OCI-LY1 (cell line): ENCODE results near the gene ADAT1.

Experiments used
- H2AFZ ChIP-seq: fragments of 200-600 bp; sonication (generic), shearing (Covaris generic); 2 replicates; pipeline ENCODE4 v1.6.0; 2014; ENCODE audit warnings: antibody characterized with exemption, mild to moderate bottlenecking, low read length
- H3F3A ChIP-seq: fragments of 200-600 bp; sonication (generic), shearing (Covaris generic); 2 replicates; pipeline ENCODE4 v1.6.0; 2014; ENCODE audit warnings: mild to moderate bottlenecking, antibody characterized with exemption, low read length, moderate library complexity; ENCODE audit not compliant: insufficient read depth
- H3K27ac ChIP-seq: fragments of 200-600 bp; sonication (generic); 2 replicates; pipeline ENCODE4 v1.5.1; 2014; ENCODE audit warnings: low read length, mixed run types, mild to moderate bottlenecking, low read depth; ENCODE audit not compliant: poor library complexity, severe bottlenecking
- H3K27me3 ChIP-seq: fragments of 200-600 bp; sonication (generic); 2 replicates; pipeline ENCODE4 v1.6.0; 2014; ENCODE audit warnings: antibody characterized with exemption, mild to moderate bottlenecking, low read length, moderate library complexity; ENCODE audit not compliant: insufficient read depth
- H3K36me3 ChIP-seq: fragments of 200-600 bp; sonication (generic); 2 replicates; pipeline ENCODE4 v1.6.1; 2014; ENCODE audit warnings: mild to moderate bottlenecking, antibody characterized with exemption, low read length, moderate library complexity, mixed read lengths; ENCODE audit not compliant: insufficient read depth
- H3K4me1 ChIP-seq: fragments of 200-600 bp; sonication (generic); 2 replicates; pipeline ENCODE4 v1.5.1; 2014; ENCODE audit warnings: mild to moderate bottlenecking, low read length, moderate library complexity; ENCODE audit not compliant: insufficient read depth, severe bottlenecking
- H3K4me2 ChIP-seq: fragments of 200-600 bp; sonication (generic), shearing (Covaris generic); 2 replicates; pipeline ENCODE4 v1.6.1; 2014; ENCODE audit warnings: low read length
- H3K4me3 ChIP-seq: fragments of 200-600 bp; sonication (generic); 2 replicates; pipeline ENCODE4 v1.5.1; 2014; ENCODE audit warnings: low read length, low read depth, mild to moderate bottlenecking, mixed read lengths; ENCODE audit not compliant: poor library complexity, severe bottlenecking
- H3K79me2 ChIP-seq: fragments of 200-600 bp; shearing (Covaris generic); 2 replicates; pipeline ENCODE4 v1.6.1; 2016; ENCODE audit warnings: mixed run types, low read length, mixed read lengths; ENCODE audit not compliant: insufficient read depth
- H3K9ac ChIP-seq: fragments of 200-600 bp; sonication (generic), shearing (Covaris generic); 2 replicates; pipeline ENCODE4 v1.6.1; 2014; ENCODE audit warnings: mild to moderate bottlenecking, low read length, mixed read lengths
- H3K9me2 ChIP-seq: fragments of 200-600 bp; sonication (generic), shearing (Covaris generic); 2 replicates; pipeline ENCODE4 v1.6.1; 2014; ENCODE audit warnings: low read depth, mild to moderate bottlenecking, low read length, mixed read lengths
- H3K9me3 ChIP-seq: fragments of 200-600 bp; shearing (Covaris generic); 2 replicates; pipeline ENCODE4 v1.6.1; 2014; ENCODE audit warnings: low read length, mixed read lengths
- H4K20me1 ChIP-seq: fragments of 200-600 bp; sonication (generic), shearing (Covaris generic); 2 replicates; pipeline ENCODE4 v1.6.0; 2016; ENCODE audit warnings: mild to moderate bottlenecking, low read length; ENCODE audit not compliant: insufficient read depth
- EZH2 ChIP-seq: fragments of 200-600 bp; sonication (generic), shearing (Covaris generic); IDR thresholded peaks from 2 replicates; pipeline ENCODE4 v1.8.0; 2017; ENCODE audit warnings: borderline replicate concordance, mixed run types, mild to moderate bottlenecking, antibody characterized with exemption, low read length, moderate library complexity, mixed read lengths
- TF ChIP-seq, protein P1 (sequence below): fragments of 200-600 bp; sonication (generic), shearing (Covaris generic); IDR thresholded peaks from 2 replicates; pipeline ENCODE4 v1.5.1; 2017; ENCODE audit warnings: mild to moderate bottlenecking, antibody characterized with exemption, low read length, moderate library complexity, mixed read lengths

Gene ADAT1

DNA sequence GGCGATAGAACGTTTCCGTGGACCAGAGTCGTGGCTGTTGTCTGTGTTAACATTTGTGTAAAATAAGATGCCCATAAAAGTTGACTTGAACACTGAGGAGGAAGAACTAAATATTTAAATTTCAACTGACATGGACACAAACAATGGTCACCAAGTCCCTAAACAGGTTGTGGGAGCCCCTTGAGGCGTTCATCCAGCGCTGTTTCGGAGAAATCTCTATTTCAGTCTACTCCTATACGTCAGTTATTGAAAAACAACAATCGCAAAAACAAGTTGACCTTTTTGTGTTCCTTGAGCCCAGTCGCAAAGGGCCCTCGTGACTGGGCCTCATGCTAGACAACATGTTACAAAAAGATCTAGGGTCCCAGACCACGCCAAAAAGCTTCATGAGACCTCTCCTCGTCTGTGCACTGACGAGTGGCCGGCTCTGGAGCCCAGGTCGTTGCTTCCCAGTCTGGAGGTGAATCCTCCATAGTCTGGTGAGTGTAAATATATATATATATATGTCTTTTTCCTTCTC lies 66.6 kb downstream of the ADAT1 start:
- H3K4me3 ChIP-seq: peak overlapping the region; percentile 61
- H3K9me2 ChIP-seq: no peaks in the 10 kb centered on the region
- no peaks in the 10 kb centered on the region for H3K79me2 ChIP-seq
- H2AFZ ChIP-seq: peak overlapping the region; percentile 83
- TF ChIP-seq, protein P1, sequence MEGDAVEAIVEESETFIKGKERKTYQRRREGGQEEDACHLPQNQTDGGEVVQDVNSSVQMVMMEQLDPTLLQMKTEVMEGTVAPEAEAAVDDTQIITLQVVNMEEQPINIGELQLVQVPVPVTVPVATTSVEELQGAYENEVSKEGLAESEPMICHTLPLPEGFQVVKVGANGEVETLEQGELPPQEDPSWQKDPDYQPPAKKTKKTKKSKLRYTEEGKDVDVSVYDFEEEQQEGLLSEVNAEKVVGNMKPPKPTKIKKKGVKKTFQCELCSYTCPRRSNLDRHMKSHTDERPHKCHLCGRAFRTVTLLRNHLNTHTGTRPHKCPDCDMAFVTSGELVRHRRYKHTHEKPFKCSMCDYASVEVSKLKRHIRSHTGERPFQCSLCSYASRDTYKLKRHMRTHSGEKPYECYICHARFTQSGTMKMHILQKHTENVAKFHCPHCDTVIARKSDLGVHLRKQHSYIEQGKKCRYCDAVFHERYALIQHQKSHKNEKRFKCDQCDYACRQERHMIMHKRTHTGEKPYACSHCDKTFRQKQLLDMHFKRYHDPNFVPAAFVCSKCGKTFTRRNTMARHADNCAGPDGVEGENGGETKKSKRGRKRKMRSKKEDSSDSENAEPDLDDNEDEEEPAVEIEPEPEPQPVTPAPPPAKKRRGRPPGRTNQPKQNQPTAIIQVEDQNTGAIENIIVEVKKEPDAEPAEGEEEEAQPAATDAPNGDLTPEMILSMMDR: no peak
- no peak for TF ChIP-seq EZH2
- peak overlapping the region; percentile 29; the same call in 1 of the 2 replicates for H3K9ac ChIP-seq
- H4K20me1 ChIP-seq: no peaks in the 10 kb centered on the region
- H3F3A ChIP-seq: no peaks in the 10 kb centered on the region
- no peak overlapping the region for H3K27ac ChIP-seq
- peaks cover 28% of the 10 kb centered on the region for H3K4me1 ChIP-seq
- no peaks in the 10 kb centered on the region for H3K27me3 ChIP-seq
- H3K36me3 ChIP-seq: no peaks in the 10 kb centered on the region
- H3K4me2 ChIP-seq: peak overlapping the region; percentile 74
- H3K9me3 ChIP-seq: no peaks in the 10 kb centered on the region

DNA sequence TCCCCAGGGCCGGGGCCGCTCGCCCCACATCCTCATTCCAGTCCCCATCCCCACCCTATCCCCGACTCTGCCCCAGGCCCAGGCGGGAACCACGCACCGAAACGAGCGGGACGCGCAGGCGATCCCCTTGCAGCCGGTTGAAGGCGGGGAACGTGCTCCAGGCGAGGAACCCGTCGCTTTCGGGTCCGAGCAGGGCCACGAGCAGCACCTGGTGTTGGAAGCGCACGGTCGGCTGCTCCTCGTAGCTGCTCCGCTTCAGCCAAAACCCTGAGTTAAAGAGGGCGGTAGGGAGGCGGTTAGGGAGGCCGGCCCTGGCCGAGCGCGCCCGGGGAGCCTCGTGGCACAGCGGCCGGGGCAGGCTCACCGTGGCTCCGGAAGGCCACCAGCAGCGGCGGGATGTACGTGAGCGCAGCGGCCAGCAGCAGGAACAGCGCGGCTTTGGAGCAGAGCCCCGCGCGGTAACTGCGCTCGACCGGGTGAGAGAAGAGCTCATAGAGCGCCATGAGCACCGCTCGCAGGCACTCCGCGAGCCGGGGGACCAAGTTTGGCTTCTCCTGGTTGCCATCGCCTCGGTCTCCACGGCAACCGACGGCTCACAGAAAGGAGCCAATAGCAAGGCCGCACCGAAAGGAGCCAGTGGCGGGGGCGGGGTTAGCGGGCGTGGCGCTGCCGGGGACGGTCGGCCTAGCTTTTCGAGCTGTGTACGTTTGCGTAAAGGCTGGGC lies 67.2 kb downstream of the ADAT1 start, which contains the start of gene TMEM231:
Gene TMEM231, minus strand, starts transcription at position 546 of the 724 bp plus-strand sequence. Its CDS starts 43 bp downstream, at position 503.
- Histone ChIP-seq H3K4me1 (peaks cover 28% of the 10 kb centered on the region), H3K9me3 (no peaks in the 10 kb centered on the region), H3K27me3 (no peaks in the 10 kb centered on the region), H3F3A (no peaks in the 10 kb centered on the region), H3K9me2 (no peaks in the 10 kb centered on the region), H3K79me2 (no peaks in the 10 kb centered on the region), H4K20me1 (no peaks in the 10 kb centered on the region), H3K4me3 (peak within 1 kb of the TSS; percentile 61), H2AFZ (peak within 1 kb of the TSS; percentile 83), H3K27ac (no peak within 1 kb of the TSS), H3K36me3 (no peaks in the 10 kb centered on the region), H3K4me2 (peak within 1 kb of the TSS; percentile 74), H3K9ac (peak within 1 kb of the TSS; percentile 37; the same call in 1 of the 2 replicates)
- no peak for TF ChIP-seq EZH2
- TF ChIP-seq, protein P1: peak; percentile 29; the same call in 1 of the 2 replicates

DNA sequence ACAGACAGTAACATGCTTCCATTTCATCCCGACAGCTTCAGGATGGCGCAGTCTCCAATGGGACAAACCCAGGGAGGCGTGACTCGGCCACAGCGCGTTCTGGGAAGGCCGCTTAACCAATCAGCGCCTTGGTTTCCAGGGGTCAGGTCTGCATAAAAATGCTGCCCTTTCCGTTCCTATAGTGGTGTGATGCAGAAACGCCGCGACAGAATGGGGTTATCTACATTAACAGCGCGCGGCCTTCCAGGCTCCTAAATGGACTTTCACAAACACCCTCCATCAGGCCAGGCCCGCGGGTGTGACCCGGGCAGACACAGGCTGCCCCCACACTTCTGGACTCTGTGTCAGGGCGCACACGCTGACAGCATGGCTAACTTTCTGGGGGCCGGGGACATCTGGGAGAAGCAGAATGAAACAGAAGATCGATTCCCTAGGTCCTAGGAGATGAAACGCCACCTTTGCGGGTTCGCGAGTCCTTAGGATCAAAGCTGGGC lies 67.8 kb downstream of the ADAT1 start:
- Histone ChIP-seq H3K9me3 (no peaks in the 10 kb centered on the region), H3K27me3 (no peaks in the 10 kb centered on the region), H3K4me2 (peak overlapping the region; percentile 74), H2AFZ (no peak overlapping the region), H3K4me1 (peaks cover 27% of the 10 kb centered on the region), H3K9ac (peak overlapping the region; percentile 37; the same call in 1 of the 2 replicates), H3K27ac (no peak overlapping the region), H3K36me3 (no peaks in the 10 kb centered on the region), H3K9me2 (no peaks in the 10 kb centered on the region), H3F3A (no peaks in the 10 kb centered on the region), H4K20me1 (no peaks in the 10 kb centered on the region), H3K4me3 (peak overlapping the region; percentile 61), H3K79me2 (no peaks in the 10 kb centered on the region)
- TF ChIP-seq, protein P1: no peak
- TF ChIP-seq EZH2: no peak
